AG10803 (cell line): ENCODE data around the gene PLA2G12A.

Source experiments
- DNase-seq: peaks from one replicate; pipeline ENCODE4 v3.0.0; 2010; ENCODE audit warnings: low read depth
- H3K4me3 ChIP-seq: 2 replicates; pipeline ENCODE4 v1.5.1; 2011; ENCODE audit warnings: mild to moderate bottlenecking, low read length, control low read depth
- CTCF ChIP-seq: conservative IDR thresholded peaks from 2 replicates; pipeline ENCODE4 v1.5.1; 2011; ENCODE audit warnings: mild to moderate bottlenecking, low read length, control low read depth, inconsistent platforms

Gene PLA2G12A

GRCh38 chr4:109728385-109728784, 1.5 kb downstream of the PLA2G12A start:
- TF ChIP-seq CTCF: no peak
- H3K4me3 ChIP-seq: no peak overlapping the region
- DNase-seq: no peak

- TF ChIP-seq CTCF: no peak
- no peak overlapping the region for H3K4me3 ChIP-seq
- no peak for DNase-seq
These were observed 6.8 kb downstream of the PLA2G12A start for GRCh38 chr4:109723110-109723509.

- DNase-seq: no peak
- no peak for TF ChIP-seq CTCF
These were observed 7.5 kb downstream of the PLA2G12A start for GRCh38 chr4:109722357-109722756.

GRCh38 chr4:109721033-109721432, 8.8 kb downstream of the PLA2G12A start:
- no peak overlapping the region for H3K4me3 ChIP-seq
- DNase-seq: no peak
- TF ChIP-seq CTCF: no peak

More at GRCh38 chr4:109722357-109722756, 7.5 kb downstream of the PLA2G12A start:
- H3K4me3 ChIP-seq: no peak overlapping the region

- no peak for DNase-seq
- no peak overlapping the region for H3K4me3 ChIP-seq
- TF ChIP-seq CTCF: no peak
These were observed 10.3 kb downstream of the PLA2G12A start for GRCh38 chr4:109719604-109720003.

- no peak overlapping the region for H3K4me3 ChIP-seq
- TF ChIP-seq CTCF: no peak
- no peak for DNase-seq
These were observed 11.1 kb downstream of the PLA2G12A start for GRCh38 chr4:109718759-109719158.

- H3K4me3 ChIP-seq: no peak overlapping the region
- no peak for TF ChIP-seq CTCF
- DNase-seq: no peak
These were observed 16.4 kb downstream of the PLA2G12A start for GRCh38 chr4:109713500-109713899.
